Heart left ventricle (tissue), 16 donors: ENCODE measurements around the gene ATG2A. TPM values are rescaled to one million over a fixed set of nuclear protein-coding genes. Genes with fewer than 3 reads are reported as not detected.

Experiments used
- ATAC-seq, 4 donors: fragments of 200-7000 bp; cut with Tn5 transposase; one replicate each; pipeline ENCODE4 v1.9.1; 2020 to 2022; ENCODE audit warnings: moderate library complexity in 4 of 4, mild to moderate bottlenecking in 3 of 4, moderate number of reproducible peaks in 1 of 4
- DNase-seq, 5 donors: peaks; one replicate each; pipeline ENCODE4 v3.0.0-alpha.2; 2020
- H3K27ac ChIP-seq, 12 donors: fragments of 200-600 bp; sonication (generic) in 4 of 12; one replicate each; pipeline versions ENCODE4 v1.5.0 to v1.8.0; 2016 to 2022; ENCODE audit warnings: mild to moderate bottlenecking in 2 of 12
- H3K27me3 ChIP-seq, 9 donors: fragments of 200-600 bp; sonication (generic) in 2 of 9; one replicate each; pipeline versions ENCODE4 v1.5.1 to v1.8.0; 2016 to 2022; ENCODE audit warnings: mild to moderate bottlenecking in 3 of 9
- H3K36me3 ChIP-seq, 9 donors: fragments of 200-600 bp; sonication (generic) in 2 of 9; one replicate each; pipeline versions ENCODE4 v1.5.0 to v1.8.0; 2018 to 2022; ENCODE audit warnings: mild to moderate bottlenecking in 2 of 9
- H3K4me1 ChIP-seq, 12 donors: fragments of 200-600 bp; sonication (generic) in 4 of 12; one replicate each; pipeline versions ENCODE4 v1.5.0 to v1.8.0; 2016 to 2022; ENCODE audit warnings: mild to moderate bottlenecking in 3 of 12
- H3K4me3 ChIP-seq, 12 donors: fragments of 200-600 bp; sonication (generic) in 4 of 12; one replicate each; pipeline versions ENCODE4 v1.5.0 to v1.8.0; 2017 to 2022; ENCODE audit warnings: mild to moderate bottlenecking in 9 of 12, moderate library complexity in 4 of 12
- H3K9me3 ChIP-seq, 12 donors: fragments of 200-600 bp; sonication (generic) in 4 of 12; one replicate each; pipeline versions ENCODE4 v1.5.0 to v1.8.0; 2016 to 2022; ENCODE audit warnings: mild to moderate bottlenecking in 1 of 12
- POLR2A ChIP-seq, 2 donors: fragments of 450-650 bp; IDR thresholded peaks; one replicate each; pipeline ENCODE4 v1.6.1; 2017; ENCODE audit warnings: antibody characterized with exemption in 2 of 2, mild to moderate bottlenecking in 2 of 2, moderate library complexity in 2 of 2
- WGBS, 4 donors: extraction: QIAGEN DNeasy Blood & Tissue Kit in 2 of 4; methylation state at CpG; one replicate each; pipeline versions ENCODE4 v1.1.5 to v1.1.7; 2013 to 2018; 5-methylcytosine and 5-hydroxymethylcytosine counted together
- intact Hi-C, 10 donors: fragments of 100-400 bp; cut with DNase I; formaldehyde crosslinking; loops; one replicate each; pipeline versions ENCODE4 v1.11.1 to v1.14.2; 2022
- polyA plus RNA-seq, 2 donors: library from polyadenylated mRNA; stranded (reverse); fragments of 200-250 nt; gene quantifications; one replicate each; pipeline ENCODE4 v1.2.3, GENCODE V29; 2013
- total RNA-seq, 9 donors: library from RNA; depleted of rRNA in 2 of 9; stranded (reverse); fragments of >200 nt in 2 of 9; fragmentation: NEBNext Ultra II Directional in 3 of 9; extraction: Animal tissue kit (Norgen Biotek cat#: 25700) in 3 of 9; gene quantifications; one replicate each; pipeline versions ENCODE4 v1.1.0 to v1.2.4, GENCODE V29; 2016 to 2023
- TF ChIP-seq, protein P1 (sequence below), 12 donors: fragments of 200-600 bp; sonication (generic) in 4 of 12; IDR thresholded peaks; one replicate each; pipeline versions ENCODE4 v1.5.0 to v1.8.0; 2018 to 2022; ENCODE audit warnings: antibody characterized with exemption in 12 of 12, mild to moderate bottlenecking in 5 of 12
- donor health status: ischemic (EF 13 %, LVEDD 7.1; RV severe dilation, severe dysfunction).
- donor health status: healthy with polysubstance abuse.
- donor health status: DM: no; HTN: yes; CAD: no.
- donor health status: DM: no; HTN: no; CAD: no.
- donor health status: ischemic (EF 25% LVEDD 6.9; RV normal size, moderate dysfunction).
- donor health status: ischemic (EF 25% LVEDD 5.7; RV mildly dilated, moderate dysfunction).
- donor health status: healthy.
- donor health status: DM: yes; HTN: yes; CAD: no.
- donor health status: ischemic (EF 35%, LVEDD 5.7; RV mildly dilated, moderate dysfunction).
- donor health status: nonischemic (EF 11% LVEDD 7.7; RV severe dilation, severe dysfunction).
- donor health status: DM: yes; HTN: yes; CAD: no.
- donor health status: PGD.
- donor health status: ischemic (EF 29% LVEDD 5.4; RV normal size, mild dysfunction).
- donor health status: nonischemic (EF 23%, LVEDD 6.1; RV moderate dilation, normal function).

The ATG2A gene
- total and polyA plus RNA-seq, 11 donors = 11.4 to 38.5 (median 16.1) TPM

DNA sequence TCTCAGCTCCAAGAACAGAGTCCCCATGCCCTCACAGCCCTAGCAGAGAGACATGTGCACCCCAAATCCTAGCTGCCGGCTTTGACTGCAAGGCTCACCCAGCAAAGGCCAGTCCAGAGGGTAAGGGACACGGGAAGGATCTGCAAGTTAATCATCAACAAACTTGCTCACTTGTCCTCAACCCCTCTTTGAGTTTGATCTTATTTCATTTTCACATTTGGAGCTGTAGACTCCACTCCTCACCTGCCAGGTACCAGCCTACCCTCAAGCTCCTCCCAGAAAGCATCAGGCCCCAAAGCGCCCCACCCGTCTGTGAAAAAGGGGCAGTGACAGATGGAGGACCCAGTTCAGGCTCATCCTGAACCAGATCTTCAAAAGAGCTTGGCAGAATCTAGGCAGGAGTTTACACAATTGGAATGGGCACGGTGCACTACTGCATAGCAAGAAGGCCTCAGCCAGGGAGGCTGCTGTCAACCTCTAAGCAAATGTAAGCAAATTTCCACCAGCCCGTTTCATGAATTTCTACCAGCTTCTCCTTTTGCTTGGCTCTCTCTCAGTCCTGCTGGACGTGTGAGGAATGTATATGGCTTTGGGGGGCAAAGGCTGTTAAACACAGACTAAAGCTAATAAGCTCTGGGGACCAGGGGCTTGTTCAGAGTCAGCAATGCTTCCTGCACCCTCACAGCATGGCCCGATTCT, 44.1 kb downstream of the ATG2A start:
- intact Hi-C loops = no loop called here
- Histone ChIP-seq H3K4me3 (peak overlapping the region in 1 of 12 donors; percentile 13), H3K4me1 (peaks cover 29 to 98% (median 89%) of the 10 kb centered on the region in 12 donors), H3K36me3 (peaks cover 0 to 54% (median 36%) of the 10 kb centered on the region in 9 donors), H3K27ac (peak overlapping the region in 5 of 12 donors; percentile 17 to 93 (median 87)), H3K27me3 (no peaks in the 10 kb centered on the region), H3K9me3 (no peaks in the 10 kb centered on the region)
- WGBS, 4 donors = 82 to 86% (median 84%) methylated on average over 6 to 8 of the region's 8 CpGs
- ATAC-seq (no peak), DNase-seq (no peak)
- TF ChIP-seq POLR2A (IDR thresholded peaks at IDR 0.05) = no peak
- TF ChIP-seq, protein P1, sequence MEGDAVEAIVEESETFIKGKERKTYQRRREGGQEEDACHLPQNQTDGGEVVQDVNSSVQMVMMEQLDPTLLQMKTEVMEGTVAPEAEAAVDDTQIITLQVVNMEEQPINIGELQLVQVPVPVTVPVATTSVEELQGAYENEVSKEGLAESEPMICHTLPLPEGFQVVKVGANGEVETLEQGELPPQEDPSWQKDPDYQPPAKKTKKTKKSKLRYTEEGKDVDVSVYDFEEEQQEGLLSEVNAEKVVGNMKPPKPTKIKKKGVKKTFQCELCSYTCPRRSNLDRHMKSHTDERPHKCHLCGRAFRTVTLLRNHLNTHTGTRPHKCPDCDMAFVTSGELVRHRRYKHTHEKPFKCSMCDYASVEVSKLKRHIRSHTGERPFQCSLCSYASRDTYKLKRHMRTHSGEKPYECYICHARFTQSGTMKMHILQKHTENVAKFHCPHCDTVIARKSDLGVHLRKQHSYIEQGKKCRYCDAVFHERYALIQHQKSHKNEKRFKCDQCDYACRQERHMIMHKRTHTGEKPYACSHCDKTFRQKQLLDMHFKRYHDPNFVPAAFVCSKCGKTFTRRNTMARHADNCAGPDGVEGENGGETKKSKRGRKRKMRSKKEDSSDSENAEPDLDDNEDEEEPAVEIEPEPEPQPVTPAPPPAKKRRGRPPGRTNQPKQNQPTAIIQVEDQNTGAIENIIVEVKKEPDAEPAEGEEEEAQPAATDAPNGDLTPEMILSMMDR (IDR thresholded peaks at IDR 0.05) = no peak

DNA sequence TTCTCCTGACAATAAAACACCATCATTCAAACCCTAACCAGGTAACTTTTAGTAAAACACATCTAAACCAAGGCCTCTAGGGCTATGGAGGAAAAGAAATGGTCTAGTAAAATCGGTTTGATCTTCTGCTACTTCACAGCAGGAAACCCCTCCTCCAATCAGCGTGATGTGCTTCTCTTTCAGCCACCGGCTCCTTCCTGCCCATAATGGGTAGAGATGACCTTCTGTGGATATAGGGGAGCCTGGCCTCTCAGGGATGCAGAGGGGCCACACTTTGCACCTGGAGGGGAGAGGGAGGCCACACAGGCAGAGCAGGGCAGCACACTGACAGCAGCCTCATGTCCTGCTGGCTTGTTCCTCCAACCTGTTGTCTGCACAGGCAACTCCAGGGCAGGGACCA, 45.5 kb downstream of the ATG2A start:
- H3K4me1 ChIP-seq = peaks cover 31 to 97% (median 84%) of the 10 kb centered on the region in 12 donors
- intact Hi-C loops = no loop called here
- H3K27ac ChIP-seq = peak overlapping the region in 11 of 12 donors; percentile 73 to 93 (median 80)
- WGBS, 4 donors = 44 to 57% (median 45%) methylated on average over 3 of the region's 3 CpGs
- DNase-seq = no peak
- H3K9me3 ChIP-seq = no peaks in the 10 kb centered on the region
- no peaks in the 10 kb centered on the region for H3K27me3 ChIP-seq
- no peak for ATAC-seq
- H3K36me3 ChIP-seq = peaks cover 0 to 68% (median 40%) of the 10 kb centered on the region in 9 donors
- peak overlapping the region in 8 of 12 donors; percentile 0 to 39 (median 32) for H3K4me3 ChIP-seq
- no peak for TF ChIP-seq POLR2A (IDR thresholded peaks at IDR 0.05)
- TF ChIP-seq, protein P1 (IDR thresholded peaks at IDR 0.05) = no peak

DNA sequence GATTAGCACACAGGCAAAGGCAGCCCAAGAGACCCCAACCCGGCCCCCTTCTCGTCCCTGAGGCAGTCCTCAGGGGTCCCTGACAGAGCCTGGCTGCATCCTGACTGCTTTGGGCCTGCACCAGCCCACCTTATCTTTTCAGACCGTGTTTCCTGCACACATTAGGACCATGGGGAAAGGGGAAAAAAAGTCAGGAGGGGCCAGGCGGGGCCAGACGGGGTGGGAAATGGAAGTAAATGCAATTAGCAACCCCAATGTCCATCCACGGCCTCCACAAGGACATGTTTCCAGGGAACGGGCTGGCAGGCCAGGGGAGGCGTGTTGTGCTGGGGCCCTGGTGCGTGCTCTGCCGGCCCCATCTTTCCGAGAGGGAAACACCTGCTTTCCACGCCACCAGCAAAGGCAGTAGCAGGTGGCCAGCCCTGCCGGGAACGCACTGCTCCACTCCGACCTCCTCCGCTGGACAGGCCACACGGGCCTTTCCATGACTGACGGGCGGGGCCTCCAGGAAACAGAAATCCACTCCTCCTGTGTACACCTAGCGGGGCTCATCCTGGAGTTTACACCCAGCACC, 46.0 kb downstream of the ATG2A start:
- no peaks in the 10 kb centered on the region for H3K9me3 ChIP-seq
- no peak for TF ChIP-seq POLR2A (IDR thresholded peaks at IDR 0.05)
- TF ChIP-seq, protein P1 (IDR thresholded peaks at IDR 0.05) = no peak
- peak overlapping the region; percentile 73 to 93 (median 80) for H3K27ac ChIP-seq
- peaks cover 34 to 97% (median 83%) of the 10 kb centered on the region in 12 donors for H3K4me1 ChIP-seq
- intact Hi-C loops = no loop called here
- DNase-seq = peak in 1 of 5 donors; percentile 30
- peaks cover 0 to 70% (median 40%) of the 10 kb centered on the region in 9 donors for H3K36me3 ChIP-seq
- peak in 1 of 4 donors; percentile 15 for ATAC-seq
- H3K4me3 ChIP-seq = peak overlapping the region in 10 of 12 donors; percentile 0 to 39 (median 31)
- WGBS, 4 donors = 34 to 41% (median 36%) methylated on average over 18 to 20 of the region's 20 CpGs
- no peaks in the 10 kb centered on the region for H3K27me3 ChIP-seq
